ENCODE data around the gene CD44. TPM values are rescaled to one million over a fixed set of nuclear protein-coding genes. Genes with fewer than 3 reads are reported as not detected.

Gene CD44
- total RNA-seq, 1 donor from 2014 or later: 268 TPM

GRCh38 chr11:35256296-35256695, 117.3 kb downstream of the CD44 start:
- TF ChIP-seq CTCF (IDR thresholded peaks at IDR 0.05; ENCODE audit: insufficient read depth, low read length, poor library complexity, severe bottlenecking): no peak

GRCh38 chr11:35257281-35257680, 118.3 kb downstream of the CD44 start:
- no peak overlapping the region for H3K4me3 ChIP-seq (ENCODE audit: low read depth, low read length)
- no peaks in the 10 kb centered on the region for H3K27me3 ChIP-seq (ENCODE audit: control insufficient read depth, insufficient read depth, low read length)
- TF ChIP-seq CTCF (IDR thresholded peaks at IDR 0.05; ENCODE audit: insufficient read depth, low read length, poor library complexity, severe bottlenecking): no peak
- DNase-seq (ENCODE audit: low read depth): no peak
- H3K36me3 ChIP-seq (ENCODE audit: control insufficient read depth, insufficient read depth, low read length): no peaks in the 10 kb centered on the region

More at GRCh38 chr11:35256296-35256695, 117.3 kb downstream of the CD44 start:
- H3K36me3 ChIP-seq (ENCODE audit: control insufficient read depth, insufficient read depth, low read length): no peaks in the 10 kb centered on the region
- H3K4me3 ChIP-seq (ENCODE audit: low read depth, low read length): no peak overlapping the region
- DNase-seq (ENCODE audit: low read depth): no peak
- H3K27me3 ChIP-seq (ENCODE audit: control insufficient read depth, insufficient read depth, low read length): no peaks in the 10 kb centered on the region

GRCh38 chr11:35259529-35259928, 120.6 kb downstream of the CD44 start:
- DNase-seq (ENCODE audit: low read depth): no peak
- no peaks in the 10 kb centered on the region for H3K36me3 ChIP-seq (ENCODE audit: control insufficient read depth, insufficient read depth, low read length)
- H3K27me3 ChIP-seq (ENCODE audit: control insufficient read depth, insufficient read depth, low read length): no peaks in the 10 kb centered on the region
- TF ChIP-seq CTCF (IDR thresholded peaks at IDR 0.05; ENCODE audit: insufficient read depth, low read length, poor library complexity, severe bottlenecking): no peak
- H3K4me3 ChIP-seq (ENCODE audit: low read depth, low read length): no peak overlapping the region

GRCh38 chr11:35260342-35260985, 121.5 kb downstream of the CD44 start:
- H3K27me3 ChIP-seq (ENCODE audit: control insufficient read depth, insufficient read depth, low read length): no peaks in the 10 kb centered on the region
- no peak for TF ChIP-seq CTCF (IDR thresholded peaks at IDR 0.05; ENCODE audit: insufficient read depth, low read length, poor library complexity, severe bottlenecking)
- no peak overlapping the region for H3K4me3 ChIP-seq (ENCODE audit: low read depth, low read length)
- no peak for DNase-seq (ENCODE audit: low read depth)
- H3K36me3 ChIP-seq (ENCODE audit: control insufficient read depth, insufficient read depth, low read length): no peaks in the 10 kb centered on the region

GRCh38 chr11:35261197-35261596, 122.2 kb downstream of the CD44 start:
- no peak overlapping the region for H3K4me3 ChIP-seq (ENCODE audit: low read depth, low read length)
- no peak for DNase-seq (ENCODE audit: low read depth)
- no peaks in the 10 kb centered on the region for H3K36me3 ChIP-seq (ENCODE audit: control insufficient read depth, insufficient read depth, low read length)
- no peaks in the 10 kb centered on the region for H3K27me3 ChIP-seq (ENCODE audit: control insufficient read depth, insufficient read depth, low read length)
- no peak for TF ChIP-seq CTCF (IDR thresholded peaks at IDR 0.05; ENCODE audit: insufficient read depth, low read length, poor library complexity, severe bottlenecking)

GRCh38 chr11:35262056-35262455, 123.1 kb downstream of the CD44 start:
- TF ChIP-seq CTCF (IDR thresholded peaks at IDR 0.05; ENCODE audit: insufficient read depth, low read length, poor library complexity, severe bottlenecking): no peak
- DNase-seq (ENCODE audit: low read depth): no peak
- Histone ChIP-seq H3K36me3 (ENCODE audit: control insufficient read depth, insufficient read depth, low read length) (no peaks in the 10 kb centered on the region), H3K4me3 (ENCODE audit: low read depth, low read length) (no peak overlapping the region), H3K27me3 (ENCODE audit: control insufficient read depth, insufficient read depth, low read length) (no peaks in the 10 kb centered on the region)

All from kidney epithelial cell (primary cell).